Measurements from ENCODE around the gene COL23A1. TPM values are rescaled to one million over a fixed set of nuclear protein-coding genes. Genes with fewer than 3 reads are reported as not detected.
A peak's percentile ranks its signal among the peaks of the same experiment; 100 is the strongest.

COL23A1 gene
- polyA plus RNA-seq, 12 donors, result 1.1 to 20.5 (median 2.9) TPM; not detected in 2

- no peak for DNase-seq
Measured at GRCh38 chr5:178212241-178213002, 377.8 kb downstream of the COL23A1 start.

GRCh38 chr5:178211095-178212048 lies 378.8 kb downstream of the COL23A1 start:
- no peak for DNase-seq

- DNase-seq, result no peak
Measured at GRCh38 chr5:178210686-178211085, 379.5 kb downstream of the COL23A1 start.

GRCh38 chr5:178210073-178210535 lies 380.1 kb downstream of the COL23A1 start:
- DNase-seq, result no peak

GRCh38 chr5:178209334-178210072 lies 380.7 kb downstream of the COL23A1 start:
- no peak for DNase-seq

GRCh38 chr5:178208540-178209227 lies 381.5 kb downstream of the COL23A1 start:
- no peak for DNase-seq

- no peak for DNase-seq
Measured at GRCh38 chr5:178207917-178208280, 382.3 kb downstream of the COL23A1 start.

- no peak for DNase-seq
Measured at GRCh38 chr5:178207183-178207916, 382.8 kb downstream of the COL23A1 start.

GRCh38 chr5:178206166-178207101 lies 383.8 kb downstream of the COL23A1 start:
- DNase-seq, result no peak

- no peak for DNase-seq
Measured at GRCh38 chr5:178205749-178206047, 384.5 kb downstream of the COL23A1 start.

GRCh38 chr5:178204935-178205748 lies 385.1 kb downstream of the COL23A1 start:
- peak; percentile 64 for DNase-seq

GRCh38 chr5:178204182-178204934 lies 385.8 kb downstream of the COL23A1 start, which contains the start of gene HNRNPAB:
Gene HNRNPAB, plus strand, starts transcription at chr5:178204533. Its CDS starts 305 bp downstream, at chr5:178204838.
- DNase-seq, result peak; percentile 98

GRCh38 chr5:178203670-178204181 lies 386.5 kb downstream of the COL23A1 start:
- peak; percentile 17 for DNase-seq

- no peak for DNase-seq
Measured at GRCh38 chr5:178202541-178202940, 387.7 kb downstream of the COL23A1 start.

- no peak for DNase-seq
Measured at GRCh38 chr5:178201927-178202235, 388.3 kb downstream of the COL23A1 start.

- no peak for DNase-seq
Measured at GRCh38 chr5:178201221-178201926, 388.8 kb downstream of the COL23A1 start.

All from muscle of arm (tissue), 12 donors.